HG02885 (cell line): ENCODE data around the gene PWWP2B.
A peak's percentile ranks its signal among the peaks of the same experiment; 100 is the strongest.
"Not testable (repeated sequence)": the region's sequence is repeated elsewhere in the genome, so short reads cannot be mapped to it uniquely, and the experiment has no call there.

Experiments
- ATAC-seq: cut with Tn5 transposase; IDR thresholded peaks from one replicate; pipeline ENCODE4 v1.9.1; 2021; ENCODE audit warnings: mild to moderate bottlenecking; ENCODE audit not compliant: unreplicated experiment, poor library complexity

The PWWP2B gene

GRCh38 chr10:132397036-132397541 is at the start of gene PWWP2B:
TSS of gene PWWP2B (plus strand) at chr10:132397200. CDS start at chr10:132397227, 27 bp downstream.
- ATAC-seq: peak; percentile 47

- ATAC-seq: no peak
These were observed 49.6 kb upstream of the PWWP2B start for GRCh38 chr10:132347211-132347930.

DNA sequence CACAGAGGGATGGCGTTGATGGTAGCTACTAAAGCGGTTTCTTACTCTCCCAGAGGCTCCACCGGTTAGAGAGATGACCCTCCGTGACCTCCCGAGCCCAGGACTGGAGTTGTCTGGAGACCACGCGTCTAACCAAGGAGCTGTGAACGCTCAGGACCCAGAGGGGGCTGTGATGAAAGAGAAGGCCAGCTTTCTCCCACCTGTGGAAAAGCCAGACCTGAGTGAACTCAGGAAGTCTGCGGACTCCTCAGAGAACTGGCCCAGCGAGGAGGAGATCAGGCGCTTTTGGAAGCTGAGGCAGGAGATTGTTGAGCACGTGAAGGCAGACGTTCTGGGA is 49.1 kb upstream of the PWWP2B start:
- ATAC-seq: no peak

DNA sequence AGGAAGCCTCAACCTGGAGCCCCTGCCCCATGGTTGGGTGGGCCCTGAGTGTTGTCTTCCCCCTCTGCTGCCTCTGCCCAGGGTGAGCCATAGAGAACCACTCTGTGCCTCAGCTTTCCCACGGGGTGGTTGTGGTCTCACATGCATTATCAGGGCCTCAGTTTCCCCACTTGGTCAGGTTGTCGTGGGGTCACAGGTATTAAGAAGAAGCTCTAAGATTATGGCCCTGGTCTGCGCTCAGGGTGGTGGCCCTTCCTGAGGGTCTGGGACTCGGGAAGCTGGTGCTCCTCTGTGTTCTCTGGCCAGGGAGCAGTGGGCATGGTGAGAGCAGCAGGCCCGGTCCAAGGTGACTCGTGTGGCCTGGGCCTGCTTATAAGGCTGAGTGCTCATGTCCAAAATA is 47.2 kb upstream of the PWWP2B start:
- no peak for ATAC-seq

- no peak for ATAC-seq
These were observed 46.6 kb upstream of the PWWP2B start for GRCh38 chr10:132350391-132350790.

- ATAC-seq: no peak
These were observed 46.1 kb upstream of the PWWP2B start for GRCh38 chr10:132350946-132351345.

- no peak for ATAC-seq
These were observed 45.4 kb upstream of the PWWP2B start for GRCh38 chr10:132351611-132352010.

DNA sequence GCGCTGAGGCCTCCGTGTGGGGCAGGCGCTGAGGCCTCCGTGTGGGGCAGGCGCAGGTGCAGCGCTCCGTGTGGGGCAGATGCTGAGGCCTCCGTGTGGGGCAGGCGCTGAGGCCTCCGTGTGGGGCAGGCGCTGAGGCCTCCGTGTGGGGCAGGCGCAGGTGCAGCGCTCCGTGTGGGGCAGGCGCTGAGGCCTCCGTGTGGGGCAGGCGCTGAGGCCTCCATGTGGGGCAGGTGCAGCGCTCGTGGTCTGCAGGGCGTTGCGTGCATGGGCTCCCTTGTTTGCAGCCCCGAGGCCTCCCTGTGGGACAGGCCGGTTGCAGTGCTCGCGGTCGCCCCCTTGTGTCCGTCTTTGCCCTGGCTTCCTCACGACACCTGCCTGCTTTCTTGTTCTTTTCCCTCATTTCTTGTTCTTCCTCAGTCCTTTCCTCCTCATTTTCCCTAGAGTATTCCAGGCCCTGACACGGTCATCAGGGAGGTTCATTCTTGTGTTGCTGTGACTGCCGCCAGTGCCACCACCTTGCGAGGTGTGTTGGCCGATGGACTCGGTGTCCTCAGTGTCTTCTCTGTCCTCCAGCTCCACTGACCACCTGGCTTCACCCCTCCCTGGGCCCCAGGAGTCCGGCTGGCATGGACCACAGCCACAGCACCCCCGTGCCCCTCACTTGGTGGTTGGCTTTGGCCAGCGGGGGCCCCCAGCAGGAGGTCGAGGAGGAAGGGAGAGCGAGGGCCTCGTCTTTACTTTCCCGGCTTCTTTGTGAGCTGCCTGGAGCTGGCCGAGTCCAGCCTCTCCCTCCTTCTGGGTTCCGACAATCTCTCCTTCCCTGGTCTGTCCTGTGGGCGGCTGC is 44.3 kb upstream of the PWWP2B start:
- ATAC-seq: not testable (repeated sequence)

DNA sequence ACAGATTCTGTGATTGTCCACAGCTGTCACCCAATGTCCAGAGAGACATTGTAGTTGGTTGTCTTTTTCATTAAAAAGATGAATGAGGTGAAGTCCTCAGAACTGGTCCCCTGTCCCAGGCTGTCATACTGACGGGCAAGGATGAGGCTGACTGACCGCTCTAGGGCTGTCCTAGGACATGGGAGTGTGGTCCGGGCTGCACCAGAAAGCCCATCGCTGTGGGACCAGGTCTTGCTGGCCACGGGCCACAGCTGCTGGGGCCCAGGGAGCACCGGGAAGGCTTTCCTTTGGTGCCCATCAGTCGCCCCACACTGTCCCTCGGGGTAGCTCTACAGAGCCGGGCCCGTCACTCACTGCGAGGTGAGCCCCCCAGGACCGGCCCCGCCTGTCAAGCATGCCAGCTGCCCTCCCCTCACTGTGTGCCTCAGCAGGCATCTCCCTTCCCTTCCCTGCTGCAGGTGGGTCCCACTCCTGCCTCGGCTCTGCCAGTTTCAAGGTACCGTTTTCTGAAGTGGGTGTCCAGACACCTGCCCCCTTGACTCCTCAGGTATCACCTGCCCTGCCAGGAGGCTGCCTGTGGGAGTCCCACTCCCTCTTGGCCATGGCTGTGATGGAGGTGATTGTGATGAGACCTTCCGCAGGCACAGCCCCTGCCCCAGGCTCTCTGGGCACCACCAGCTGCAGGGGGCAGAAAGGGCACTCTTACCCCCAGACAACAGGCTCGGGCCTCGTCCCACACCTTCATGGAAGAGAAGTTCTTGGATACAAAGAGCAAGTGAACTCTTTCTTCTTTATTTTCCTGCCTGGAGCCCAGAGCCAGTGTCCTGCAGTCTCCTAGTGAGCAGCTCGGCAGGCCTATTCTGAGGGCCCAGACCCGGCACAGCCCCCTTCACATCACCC is 43.3 kb upstream of the PWWP2B start:
- ATAC-seq: no peak

- ATAC-seq: no peak
These were observed 42.5 kb upstream of the PWWP2B start for GRCh38 chr10:132354356-132355094.

GRCh38 chr10:132355297-132355696 is 41.7 kb upstream of the PWWP2B start:
- ATAC-seq: no peak

- no peak for ATAC-seq
These were observed 41.2 kb upstream of the PWWP2B start for GRCh38 chr10:132355754-132356153.

DNA sequence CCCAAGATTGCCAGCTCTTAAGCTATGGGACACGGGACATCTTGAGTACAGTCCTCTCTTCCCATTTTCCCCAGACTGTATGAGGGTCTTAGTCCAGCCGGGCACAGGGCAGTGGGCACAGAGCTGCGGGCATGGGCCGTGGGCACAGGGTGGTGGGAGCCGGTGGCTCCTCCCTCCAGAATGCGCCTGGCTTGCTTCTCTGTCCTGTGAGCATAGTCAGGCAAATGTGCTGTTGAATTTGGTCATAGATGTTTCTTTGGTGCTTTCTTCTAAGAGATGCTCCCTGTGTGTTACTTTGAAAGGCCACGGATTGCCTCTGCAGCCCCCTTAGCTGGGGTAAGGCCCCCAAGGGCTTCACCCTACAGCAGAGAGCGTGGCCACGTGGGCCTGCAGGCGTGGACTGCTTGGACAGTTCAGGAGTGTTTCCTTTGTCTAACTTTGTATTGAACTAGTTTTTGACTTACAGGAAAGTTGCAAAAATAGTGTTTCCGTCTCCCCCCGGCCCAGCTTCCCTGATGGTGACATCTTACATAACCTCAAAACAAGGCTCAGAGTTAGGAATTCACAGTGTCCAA is 40.3 kb upstream of the PWWP2B start:
- no peak for ATAC-seq

- no peak for ATAC-seq
These were observed 39.5 kb upstream of the PWWP2B start for GRCh38 chr10:132357286-132358058.

DNA sequence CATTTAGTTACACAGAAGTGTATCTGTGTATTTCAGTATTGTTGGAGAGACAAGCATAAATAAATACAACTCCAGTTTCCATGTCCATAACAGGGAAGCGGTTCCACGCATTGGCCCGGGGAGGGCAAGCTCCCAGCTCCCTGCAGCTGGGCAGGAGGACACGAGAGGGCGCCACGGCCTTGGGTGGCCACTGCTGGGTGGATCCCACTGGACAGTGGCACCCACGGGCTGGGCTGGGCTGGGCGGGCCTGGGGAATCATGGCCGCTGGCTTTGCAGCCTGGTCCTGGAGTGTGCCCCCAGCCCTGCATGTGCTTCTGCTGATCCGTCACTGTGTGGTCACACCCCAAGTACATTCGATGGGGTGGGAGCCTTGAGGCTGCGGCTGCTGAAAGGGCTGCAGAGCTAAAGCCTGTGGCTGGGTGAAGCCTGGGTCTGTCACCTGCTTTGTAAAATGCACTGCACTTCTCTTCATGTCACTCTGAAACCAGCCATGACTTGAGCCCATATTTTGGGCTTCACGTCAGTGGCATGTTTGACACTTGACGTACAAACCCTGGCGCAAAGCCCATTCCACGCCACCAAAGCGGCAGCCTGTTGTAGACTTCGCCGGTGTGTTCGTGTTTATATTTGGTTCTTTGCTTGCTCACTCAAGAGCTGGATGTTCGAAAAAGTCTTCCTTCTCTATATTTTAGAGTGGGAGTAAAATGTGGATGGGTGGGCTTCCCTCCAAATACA is 37.5 kb upstream of the PWWP2B start:
- no peak for ATAC-seq

- no peak for ATAC-seq
These were observed 36.1 kb upstream of the PWWP2B start for GRCh38 chr10:132360766-132361447.

DNA sequence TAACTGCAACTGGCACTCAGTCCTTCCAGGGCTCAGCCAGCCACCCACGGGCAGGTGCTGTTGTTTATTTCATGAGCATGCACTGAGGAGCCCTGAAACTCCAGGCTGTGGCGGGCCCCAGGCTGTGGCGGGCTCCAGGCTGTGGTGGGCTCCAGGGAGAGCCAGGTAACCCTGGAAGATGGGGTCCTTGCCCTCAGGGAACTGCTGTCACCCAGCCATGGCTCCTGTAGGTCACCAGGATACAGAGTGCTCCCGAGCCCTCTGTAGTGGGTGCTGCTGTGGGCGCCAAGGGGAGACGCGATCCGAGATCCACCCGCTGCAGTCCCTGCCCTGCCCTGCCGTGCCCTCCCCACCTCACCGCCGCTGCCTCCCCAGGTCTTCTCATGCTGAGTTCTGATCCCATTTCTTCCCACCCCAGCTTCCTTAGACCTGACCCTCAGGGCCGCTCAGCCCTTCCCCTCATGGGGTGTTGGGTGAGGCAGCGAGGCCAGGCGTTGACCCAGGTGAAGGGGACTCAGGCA is 35.4 kb upstream of the PWWP2B start:
- no peak for ATAC-seq
